HepG2 (cell line): ENCODE measurements around the gene HOXC10. TPM values are rescaled to one million over a fixed set of nuclear protein-coding genes. Genes with fewer than 3 reads are reported as not detected.
A peak's percentile ranks its signal among the peaks of the same experiment; 100 is the strongest.

Experiments
- ATAC-seq: fragments of 200-7000 bp; cut with Tn5 transposase; 3 replicates; pipeline ENCODE4 v1.9.1; 2020; ENCODE audit warnings: mild to moderate bottlenecking, moderate library complexity
- BruUV-seq: library from RNA; stranded (reverse); fragments of 400-500 nt; replicated peaks from 2 replicates; lab custom pipeline; 2021; lab: Mats Ljungman, UMichigan
- CTCF ChIA-PET: fragments of 300-600 bp; formaldehyde crosslinking; extraction: SDS; loops from one replicate; lab custom pipeline; 2021; ENCODE audit warnings: low total read pairs, inconsistent platforms, low intra/inter-chr PET ratio; lab: Yijun Ruan, JAX
- POLR2A ChIA-PET: fragments of 350-600 bp; sonication (Branson Sonifier 250); formaldehyde crosslinking; loops from one replicate; lab custom pipeline; 2020; ENCODE audit warnings: antibody characterized with exemption, inconsistent platforms; lab: Yijun Ruan, JAX
- DNase-seq: peaks from one replicate; pipeline ENCODE4 v3.0.0-alpha.2; 2015; ENCODE audit warnings: low spot score
- FAIRE-seq: peaks from 3 replicates; lab custom pipeline; 2011; peaks lifted over from hg19 to GRCh38; lab: Jason Lieb, UNC
- H2AFZ ChIP-seq: one replicate; pipeline ENCODE4 v1.6.1; 2011; ENCODE audit warnings: low read length, inconsistent platforms
- H3K27ac ChIP-seq: fragments of 300-600 bp; 3 replicates; pipeline ENCODE4 v1.8.0; 2011; ENCODE audit warnings: mixed run types, mild to moderate bottlenecking, mixed read lengths, low read length, inconsistent platforms; ENCODE audit not compliant: insufficient read depth; ENCODE audit errors: extremely low read length
- H3K27me3 ChIP-seq, 2 experiments: fragments of 200-600 bp in 1 of 2; 2 replicates in 1 of 2; 3 replicates in 1 of 2; pipeline versions ENCODE4 v1.6.0 to v1.8.0; 2011; ENCODE audit warnings: low read length in 2 of 2, mild to moderate bottlenecking in 2 of 2, moderate library complexity in 2 of 2, inconsistent platforms in 1 of 2; ENCODE audit not compliant: insufficient read depth in 2 of 2, control insufficient read depth in 1 of 2
- H3K36me3 ChIP-seq, 2 experiments: fragments of 200-600 bp in 1 of 2; replicated peaks in 1 of 2; 2 replicates in 1 of 2; 3 replicates in 1 of 2; pipeline versions ENCODE4 v1.5.1 to v1.8.0; 2011; ENCODE audit warnings: low read length in 2 of 2, inconsistent platforms in 1 of 2; ENCODE audit not compliant: insufficient read depth in 2 of 2, control insufficient read depth in 1 of 2
- H3K4me1 ChIP-seq: 2 replicates; pipeline ENCODE4 v1.5.1; 2012; ENCODE audit warnings: low read length, inconsistent platforms; ENCODE audit not compliant: insufficient read depth
- H3K4me2 ChIP-seq: 2 replicates; pipeline ENCODE4 v1.6.0; 2011; ENCODE audit warnings: low read depth, low read length, inconsistent platforms
- H3K4me3 ChIP-seq, 3 experiments: fragments of 200-600 bp in 1 of 3; sonication (generic), shearing (Covaris generic) in 1 of 3; replicated peaks in 1 of 3; 2 replicates each; pipeline ENCODE4 v1.5.1; 2011 to 2016; ENCODE audit warnings: low read length in 3 of 3, inconsistent platforms in 2 of 3, low read depth in 2 of 3, mild to moderate bottlenecking in 2 of 3, control low read depth in 1 of 3, mixed read lengths in 1 of 3; ENCODE audit not compliant: insufficient read depth in 1 of 3
- H3K79me2 ChIP-seq: one replicate; pipeline ENCODE4 v1.6.1; 2011; ENCODE audit warnings: low read length, inconsistent platforms; ENCODE audit not compliant: insufficient read depth
- H3K9ac ChIP-seq: 2 replicates; pipeline ENCODE4 v1.6.0; 2011; ENCODE audit warnings: mild to moderate bottlenecking, low read depth, low read length, inconsistent platforms; ENCODE audit not compliant: insufficient read depth
- H3K9me3 ChIP-seq: 2 replicates; pipeline ENCODE4 v1.5.1; 2012; ENCODE audit warnings: mild to moderate bottlenecking, low read length
- H4K20me1 ChIP-seq: 2 replicates; pipeline ENCODE4 v1.6.0; 2011; ENCODE audit warnings: inconsistent platforms, mild to moderate bottlenecking, low read length, moderate library complexity; ENCODE audit not compliant: insufficient read depth
- HNRNPK ChIP-seq: fragments of 200-400 bp; formaldehyde crosslinking; IDR thresholded peaks from 2 replicates; pipeline ENCODE4 v1.6.1; 2018; ENCODE audit warnings: low read length, low read depth, moderate library complexity, mild to moderate bottlenecking; ENCODE audit not compliant: poor library complexity, severe bottlenecking
- PHF8 ChIP-seq: sonication (generic); formaldehyde crosslinking; IDR thresholded peaks from 2 replicates; pipeline ENCODE4 v1.5.0; 2020; ENCODE audit warnings: missing genetic modification reagents
- ZNF709 ChIP-seq: sonication (generic); formaldehyde crosslinking; IDR thresholded peaks from 2 replicates; pipeline ENCODE4 v1.5.0; 2020; ENCODE audit warnings: mild to moderate bottlenecking, missing genetic modification reagents
- WGBS: methylation state at CpG from one replicate; pipeline ENCODE4 v1.1.6; 2017; ENCODE audit warnings: low lambda C conversion rate; 5-methylcytosine and 5-hydroxymethylcytosine counted together
- in situ Hi-C: cut with HindIII; loops from 2 replicates; pipeline ENCODE4 v1.10.0; 2017; ENCODE audit warnings: low pct_unique_long_range_greater_than_20kb; ENCODE audit not compliant: extremely low pct_ligation_motif_present
- intact Hi-C: fragments of 100-400 bp; cut with micrococcal nuclease; formaldehyde crosslinking; loops from one replicate; pipeline ENCODE4 v1.10.0; 2022; ENCODE audit not compliant: unreplicated experiment
- polyA plus RNA-seq, 8 experiments: library from polyadenylated mRNA; depleted of rRNA in 3 of 8; stranded (reverse) in 7 of 8; unstranded in 1 of 8; fragments of >200 nt; fragmentation: Illumina TruSeq in 4 of 8; extraction: Trizol in 4 of 8; gene quantifications; 2 replicates each; pipeline versions ENCODE4 v1.2.1 to v1.2.3, GENCODE V29; 2011 to 2016; ENCODE audit warnings: low read depth in 4 of 8, missing spikeins in 1 of 8, mixed read lengths in 1 of 8; ENCODE audit not compliant: insufficient read depth in 1 of 8
- total RNA-seq, 5 experiments: library from RNA; depleted of rRNA; stranded (reverse); fragments of >200 nt; fragmentation: Illumina TruSeq; extraction: Trizol; gene quantifications; 2 replicates each; pipeline ENCODE4 v1.2.3, GENCODE V29; 2016; ENCODE audit warnings: low read depth in 1 of 5

Gene HOXC10
- total and polyA plus RNA-seq, 2 of the 13 experiments (the other 11 are each of a cell fraction or from before 2014, with no cell fraction given) = not detected

DNA sequence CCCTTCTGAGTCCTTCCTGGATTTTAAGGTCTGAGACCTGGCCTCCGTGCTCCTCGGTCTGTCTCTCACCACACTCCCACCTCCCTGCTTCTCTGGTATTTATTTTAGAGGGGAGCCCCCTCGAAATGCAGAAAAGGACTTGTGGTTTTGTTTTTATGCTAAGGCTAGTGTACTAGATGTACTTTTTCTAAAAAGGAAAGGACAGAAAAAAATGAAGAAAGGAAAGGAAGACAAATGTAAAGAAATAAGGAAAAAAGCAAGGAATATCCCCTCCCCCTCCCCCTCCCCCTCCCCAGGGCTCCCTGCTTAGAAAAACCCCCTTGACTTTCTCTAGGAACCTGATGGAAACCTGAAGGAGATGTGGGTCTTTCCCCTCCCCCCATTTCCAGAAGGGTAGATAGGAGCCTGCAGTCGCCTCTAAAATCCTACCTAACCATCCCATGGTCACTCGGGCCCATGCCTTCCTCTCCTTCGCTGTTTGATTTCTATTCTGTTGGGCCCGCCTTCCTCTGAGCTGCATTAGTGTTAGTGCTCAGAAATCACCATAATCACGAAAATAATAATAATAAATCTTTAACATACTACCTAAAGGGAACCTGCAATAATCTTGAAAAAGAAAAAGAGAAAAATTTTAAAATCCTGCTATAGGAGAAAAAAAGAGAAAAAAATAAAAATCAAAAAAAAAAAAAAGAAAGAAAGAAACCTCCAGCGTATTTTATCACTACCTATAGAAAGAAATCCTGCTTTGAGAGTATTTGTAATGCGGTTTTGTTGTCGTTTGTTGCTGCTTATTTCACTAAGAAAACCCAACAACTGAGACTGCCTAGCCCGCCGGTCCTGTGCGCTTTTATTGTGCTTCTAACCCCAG lies 27.0 kb downstream of the HOXC10 start:
- no peak overlapping the region for H2AFZ ChIP-seq

DNA sequence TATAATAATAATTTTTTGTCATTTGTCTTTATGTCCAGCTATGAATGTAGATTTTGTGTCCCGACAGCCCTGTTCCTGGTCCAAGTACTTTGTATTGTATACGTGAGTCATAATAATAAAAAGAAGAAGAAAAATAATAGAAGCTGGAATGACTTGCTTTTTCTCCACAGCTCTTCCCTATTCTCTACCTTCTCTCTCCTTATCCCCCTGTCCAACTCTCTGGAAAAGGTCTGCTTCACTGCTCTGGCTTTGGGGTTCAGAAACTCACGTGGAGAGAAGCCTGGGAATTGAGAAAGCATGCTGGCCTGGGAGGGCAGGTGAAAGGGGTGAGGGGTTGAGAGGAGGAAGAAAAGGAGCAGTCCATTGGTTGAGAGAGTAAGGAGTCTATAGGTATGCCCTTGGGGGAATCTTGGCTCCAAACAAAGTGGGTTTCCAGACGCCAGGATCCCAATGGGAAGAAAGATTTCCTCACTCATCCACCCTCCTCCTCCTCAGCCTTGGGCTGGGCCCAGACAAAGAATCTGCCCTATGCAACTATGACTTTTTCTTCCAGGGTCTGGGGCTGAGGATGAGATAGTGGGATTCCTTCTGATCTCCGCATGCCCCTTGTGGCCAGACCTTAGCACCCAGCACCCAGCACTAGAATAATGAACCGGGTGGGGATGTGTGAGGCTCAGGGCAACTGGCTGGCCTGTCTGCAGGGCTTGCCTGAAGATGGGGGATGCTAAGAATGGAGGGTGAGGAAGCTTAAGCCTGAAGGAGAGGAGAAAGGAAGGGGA lies 27.9 kb downstream of the HOXC10 start:
- no peaks in the 10 kb centered on the region for H3K36me3 ChIP-seq
- ChIA-PET CTCF (no interaction called here), POLR2A (no interaction called here)
- FAIRE-seq (no peak), ATAC-seq (peak; percentile 29; the same call in 1 of the 3 replicates), DNase-seq (no peak)
- no peak overlapping the region for H3K4me3 ChIP-seq
- TF ChIP-seq ZNF709 (CRISPR knock-in tag) = no peak
- 12% methylated on average over 6 of the region's 6 CpGs for WGBS
- intact Hi-C loops (no loop called here), in situ Hi-C loops (loop anchor here (10.0 kb wide), 1 partner anchor 352 kb away; the partner anchor contains the start of gene GPR84)
- no peak overlapping the region for H3K9ac ChIP-seq
- H3K79me2 ChIP-seq = no peaks in the 10 kb centered on the region
- H3K9me3 ChIP-seq = no peaks in the 10 kb centered on the region
- BruUV-seq = no TSS peak
- H3K27ac ChIP-seq = no peak overlapping the region
- no peak overlapping the region for H3K4me2 ChIP-seq
- peaks cover 21% of the 10 kb centered on the region for H3K4me1 ChIP-seq
- H2AFZ ChIP-seq = no peak overlapping the region
- no peaks in the 10 kb centered on the region for H4K20me1 ChIP-seq
- H3K27me3 ChIP-seq = peaks cover 17 to 82% of the 10 kb centered on the region in 2 experiments

More for the DNA sequence above, 27.0 kb downstream of the HOXC10 start:
- ATAC-seq = no peak
- Histone ChIP-seq H3K79me2 (no peaks in the 10 kb centered on the region), H3K4me3 (no peak overlapping the region), H3K4me2 (no peak overlapping the region; the same call in 1 of the 2 replicates), H4K20me1 (no peaks in the 10 kb centered on the region), H3K36me3 (no peaks in the 10 kb centered on the region), H3K9me3 (no peaks in the 10 kb centered on the region), H3K4me1 (peaks cover 16% of the 10 kb centered on the region), H3K27me3 (peaks cover 21 to 84% of the 10 kb centered on the region in 2 experiments), H3K9ac (no peak overlapping the region), H3K27ac (no peak overlapping the region)
- CTCF ChIA-PET = no interaction called here
- POLR2A ChIA-PET = no interaction called here
- in situ Hi-C loops = loop anchor here (10.0 kb wide), 1 partner anchor 353 kb away; the partner anchor contains the start of gene GPR84
- no peak for TF ChIP-seq PHF8 (CRISPR knock-in tag)
- peak; percentile 41 for TF ChIP-seq HNRNPK
- BruUV-seq = no TSS peak
- no peak for DNase-seq
- WGBS = 17% methylated on average over 14 of the region's 14 CpGs
- intact Hi-C loops = no loop called here
- FAIRE-seq = no peak
